Measurements from ENCODE around the gene ITGA11. TPM values are rescaled to one million over a fixed set of nuclear protein-coding genes. Genes with fewer than 3 reads are reported as not detected.

The ITGA11 gene
- total and polyA plus RNA-seq, 2 donors = 0.21 to 0.47 TPM

- H3K4me3 ChIP-seq (ENCODE audit: low read length in 2 of 2) = no peak overlapping the region
- 81% methylated on average over 6 of the region's 6 CpGs for WGBS
- no peak overlapping the region for H3K27ac ChIP-seq (ENCODE audit: low read depth in 1 of 2, low read length in 1 of 2)
- peak in 1 of 9 donors; percentile 32 for DNase-seq (ENCODE audit: low read depth in 6 of 9, low spot score in 9 of 9)
- H3K36me3 ChIP-seq (ENCODE audit: control insufficient read depth in 2 of 2, insufficient read depth in 2 of 2, low read length in 1 of 2) = no peaks in the 10 kb centered on the region
- H3K9me3 ChIP-seq (ENCODE audit: control insufficient read depth in 2 of 2, insufficient read depth in 1 of 2, low read length in 1 of 2) = no peaks in the 10 kb centered on the region
- H3K27me3 ChIP-seq (ENCODE audit: control insufficient read depth in 2 of 2, insufficient read depth in 1 of 2, low read length in 1 of 2) = no peaks in the 10 kb centered on the region
- no peaks in the 10 kb centered on the region for H3K4me1 ChIP-seq (ENCODE audit: control insufficient read depth in 2 of 2, insufficient read depth in 2 of 2, low read length in 2 of 2)
These were observed 16.3 kb downstream of the ITGA11 start for GRCh38 chr15:68415501-68416157.

DNA sequence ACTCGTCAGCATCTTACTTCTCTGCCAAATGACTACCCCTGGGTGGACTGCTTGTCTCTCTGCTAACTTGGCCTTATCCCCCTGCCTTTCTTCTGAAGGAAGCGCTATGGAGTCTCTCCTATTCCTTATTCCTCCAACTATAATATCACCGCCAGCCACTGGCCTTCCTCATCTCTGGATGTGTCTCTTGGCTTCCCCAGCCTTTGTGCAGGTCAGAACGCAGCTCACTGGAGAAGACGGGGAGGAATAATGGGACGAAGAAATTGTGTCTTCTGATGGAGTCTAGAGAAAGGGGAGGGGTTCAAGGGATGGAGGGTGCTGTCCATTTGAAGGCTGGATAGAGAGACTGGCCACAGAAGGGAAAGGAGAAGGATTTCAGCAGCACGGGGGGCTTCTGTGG is 16.9 kb downstream of the ITGA11 start:
- no peak overlapping the region for H3K27ac ChIP-seq (ENCODE audit: low read depth in 1 of 2, low read length in 1 of 2)
- DNase-seq (ENCODE audit: low read depth in 6 of 9, low spot score in 9 of 9) = no peak
- no peaks in the 10 kb centered on the region for H3K36me3 ChIP-seq (ENCODE audit: control insufficient read depth in 2 of 2, insufficient read depth in 2 of 2, low read length in 1 of 2)
- WGBS = 94% methylated on average over 7 of the region's 7 CpGs
- H3K4me1 ChIP-seq (ENCODE audit: control insufficient read depth in 2 of 2, insufficient read depth in 2 of 2, low read length in 2 of 2) = no peaks in the 10 kb centered on the region
- H3K4me3 ChIP-seq (ENCODE audit: low read length in 2 of 2) = no peak overlapping the region
- H3K9me3 ChIP-seq (ENCODE audit: control insufficient read depth in 2 of 2, insufficient read depth in 1 of 2, low read length in 1 of 2) = no peaks in the 10 kb centered on the region
- no peaks in the 10 kb centered on the region for H3K27me3 ChIP-seq (ENCODE audit: control insufficient read depth in 2 of 2, insufficient read depth in 1 of 2, low read length in 1 of 2)

DNA sequence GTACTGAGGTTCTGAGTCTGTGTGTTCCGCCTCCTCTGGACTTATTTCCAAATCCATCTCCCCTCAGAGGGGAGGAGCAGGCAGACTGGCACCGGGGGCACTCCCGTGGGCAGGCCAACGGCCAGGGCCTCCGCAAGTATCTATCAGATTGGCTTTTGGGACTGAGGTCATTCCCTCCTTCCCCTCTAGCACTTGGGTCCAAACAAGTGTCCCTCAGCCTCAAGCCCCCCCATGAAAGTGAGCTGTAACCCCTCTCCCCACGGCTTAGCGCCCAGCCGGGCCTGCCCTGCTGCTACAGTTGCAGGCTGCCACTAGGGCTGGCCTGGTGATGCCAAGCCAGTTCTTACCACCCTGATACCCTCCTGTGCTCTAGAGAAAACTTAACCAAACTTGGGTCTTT is 17.4 kb downstream of the ITGA11 start:
- Histone ChIP-seq H3K4me1 (ENCODE audit: control insufficient read depth in 2 of 2, insufficient read depth in 2 of 2, low read length in 2 of 2) (no peaks in the 10 kb centered on the region), H3K27me3 (ENCODE audit: control insufficient read depth in 2 of 2, insufficient read depth in 1 of 2, low read length in 1 of 2) (no peaks in the 10 kb centered on the region), H3K4me3 (ENCODE audit: low read length in 2 of 2) (no peak overlapping the region), H3K27ac (ENCODE audit: low read depth in 1 of 2, low read length in 1 of 2) (no peak overlapping the region), H3K9me3 (ENCODE audit: control insufficient read depth in 2 of 2, insufficient read depth in 1 of 2, low read length in 1 of 2) (no peaks in the 10 kb centered on the region), H3K36me3 (ENCODE audit: control insufficient read depth in 2 of 2, insufficient read depth in 2 of 2, low read length in 1 of 2) (no peaks in the 10 kb centered on the region)
- no peak for DNase-seq (ENCODE audit: low read depth in 6 of 9, low spot score in 9 of 9)
- WGBS = 96% methylated on average over 8 of the region's 8 CpGs

GRCh38 chr15:68414206-68414555 is 17.8 kb downstream of the ITGA11 start:
- no peak for DNase-seq (ENCODE audit: low read depth in 6 of 9, low spot score in 9 of 9)
- no peak overlapping the region for H3K27ac ChIP-seq (ENCODE audit: low read depth in 1 of 2, low read length in 1 of 2)
- 86% methylated on average over 3 of the region's 3 CpGs for WGBS

DNA sequence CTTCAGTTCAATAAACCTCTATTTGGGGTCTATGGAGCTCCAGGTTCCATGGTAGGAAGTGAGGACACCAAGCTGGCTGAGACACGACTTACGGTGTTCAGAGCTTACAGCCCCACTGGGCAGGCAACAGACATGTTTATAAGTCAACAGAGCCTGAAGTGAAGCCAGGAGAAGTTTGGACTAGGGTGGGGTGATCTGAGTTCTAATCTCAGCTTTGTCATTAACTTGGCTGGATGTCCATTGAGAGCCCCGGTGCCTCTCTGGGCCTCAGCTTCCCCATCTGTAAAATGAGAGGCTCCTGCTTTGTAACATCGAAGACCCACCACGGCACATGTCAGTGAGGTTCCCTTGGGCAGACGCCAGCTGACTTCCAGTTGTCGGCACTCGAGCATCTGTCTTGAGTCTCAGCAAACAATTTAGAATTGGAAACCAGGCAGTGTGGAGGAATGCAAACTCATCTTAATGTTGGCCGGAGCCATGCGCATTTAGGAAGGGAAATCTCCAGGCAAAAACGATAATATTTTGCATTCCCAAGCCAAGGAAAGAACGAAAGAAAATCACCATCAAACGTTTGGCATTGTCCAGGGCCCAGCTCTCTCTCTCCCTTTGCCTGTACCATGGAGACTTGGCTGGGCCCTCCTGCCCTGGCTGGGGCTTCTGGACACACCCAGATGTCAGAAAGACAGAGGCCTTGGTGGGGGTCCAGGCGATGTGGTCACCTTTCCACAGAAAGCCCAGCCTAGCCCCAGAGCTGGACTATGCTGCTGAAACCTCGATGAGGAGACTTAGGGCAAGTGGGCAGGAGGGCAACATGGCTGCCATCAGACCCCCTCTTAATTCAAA is 18.4 kb downstream of the ITGA11 start:
- Histone ChIP-seq H3K4me1 (ENCODE audit: control insufficient read depth in 2 of 2, insufficient read depth in 2 of 2, low read length in 2 of 2) (no peaks in the 10 kb centered on the region), H3K27ac (ENCODE audit: low read depth in 1 of 2, low read length in 1 of 2) (no peak overlapping the region), H3K4me3 (ENCODE audit: low read length in 2 of 2) (no peak overlapping the region), H3K9me3 (ENCODE audit: control insufficient read depth in 2 of 2, insufficient read depth in 1 of 2, low read length in 1 of 2) (no peaks in the 10 kb centered on the region), H3K36me3 (ENCODE audit: control insufficient read depth in 2 of 2, insufficient read depth in 2 of 2, low read length in 1 of 2) (no peaks in the 10 kb centered on the region), H3K27me3 (ENCODE audit: control insufficient read depth in 2 of 2, insufficient read depth in 1 of 2, low read length in 1 of 2) (no peaks in the 10 kb centered on the region)
- no peak for DNase-seq (ENCODE audit: low read depth in 6 of 9, low spot score in 9 of 9)
- WGBS = 96% methylated on average over 15 of the region's 15 CpGs

More at GRCh38 chr15:68414206-68414555, 17.8 kb downstream of the ITGA11 start:
- Histone ChIP-seq H3K27me3 (ENCODE audit: control insufficient read depth in 2 of 2, insufficient read depth in 1 of 2, low read length in 1 of 2) (no peaks in the 10 kb centered on the region), H3K9me3 (ENCODE audit: control insufficient read depth in 2 of 2, insufficient read depth in 1 of 2, low read length in 1 of 2) (no peaks in the 10 kb centered on the region), H3K4me3 (ENCODE audit: low read length in 2 of 2) (no peak overlapping the region), H3K36me3 (ENCODE audit: control insufficient read depth in 2 of 2, insufficient read depth in 2 of 2, low read length in 1 of 2) (no peaks in the 10 kb centered on the region), H3K4me1 (ENCODE audit: control insufficient read depth in 2 of 2, insufficient read depth in 2 of 2, low read length in 2 of 2) (no peaks in the 10 kb centered on the region)

DNA sequence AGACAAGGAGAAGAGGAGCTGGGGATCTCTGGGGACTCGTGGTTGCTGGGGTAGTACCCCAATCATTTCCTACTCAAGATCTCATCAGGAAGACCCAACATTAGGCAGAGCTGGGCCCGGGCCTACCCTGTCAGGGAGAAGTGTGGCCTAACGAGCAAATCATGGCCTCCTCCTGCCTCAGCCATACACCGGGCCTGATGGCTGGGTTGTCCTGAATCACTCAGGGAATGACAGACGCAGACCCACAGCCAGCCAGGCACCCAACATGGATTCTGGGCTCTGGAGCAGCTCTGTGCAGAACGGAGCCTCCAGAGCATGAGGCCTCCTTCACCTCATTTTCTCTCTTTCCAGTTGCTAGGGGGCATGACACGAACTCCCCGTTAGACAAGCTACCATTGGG is 19.7 kb downstream of the ITGA11 start:
- Histone ChIP-seq H3K27ac (ENCODE audit: low read depth in 1 of 2, low read length in 1 of 2) (no peak overlapping the region), H3K36me3 (ENCODE audit: control insufficient read depth in 2 of 2, insufficient read depth in 2 of 2, low read length in 1 of 2) (no peaks in the 10 kb centered on the region), H3K4me3 (ENCODE audit: low read length in 2 of 2) (no peak overlapping the region), H3K9me3 (ENCODE audit: control insufficient read depth in 2 of 2, insufficient read depth in 1 of 2, low read length in 1 of 2) (no peaks in the 10 kb centered on the region), H3K4me1 (ENCODE audit: control insufficient read depth in 2 of 2, insufficient read depth in 2 of 2, low read length in 2 of 2) (no peaks in the 10 kb centered on the region), H3K27me3 (ENCODE audit: control insufficient read depth in 2 of 2, insufficient read depth in 1 of 2, low read length in 1 of 2) (no peaks in the 10 kb centered on the region)
- 96% methylated on average over 8 of the region's 8 CpGs for WGBS
- DNase-seq (ENCODE audit: low read depth in 6 of 9, low spot score in 9 of 9) = no peak

DNA sequence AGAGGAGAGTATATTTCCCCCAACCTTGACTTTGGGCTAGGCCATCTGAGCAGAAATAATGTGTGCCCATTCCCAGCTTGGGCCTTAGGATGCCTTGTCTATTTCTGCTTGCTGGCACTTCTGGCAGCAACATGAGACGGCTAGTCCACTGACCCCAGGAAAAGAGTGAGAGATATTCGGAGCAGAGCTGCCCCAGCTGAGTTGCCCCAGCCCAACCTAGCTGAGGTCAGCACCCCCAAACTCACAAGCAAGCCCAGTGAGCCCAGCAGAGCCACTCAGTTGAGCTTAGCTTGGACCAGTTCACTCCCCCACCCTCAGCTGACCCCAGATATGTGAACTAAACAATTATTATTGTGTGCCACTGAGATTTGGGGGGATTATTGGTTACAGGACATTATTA is 20.2 kb downstream of the ITGA11 start:
- H3K4me1 ChIP-seq (ENCODE audit: control insufficient read depth in 2 of 2, insufficient read depth in 2 of 2, low read length in 2 of 2) = no peaks in the 10 kb centered on the region
- no peak overlapping the region for H3K27ac ChIP-seq (ENCODE audit: low read depth in 1 of 2, low read length in 1 of 2)
- H3K4me3 ChIP-seq (ENCODE audit: low read length in 2 of 2) = no peak overlapping the region
- WGBS = 96% methylated on average over 2 of the region's 2 CpGs
- DNase-seq (ENCODE audit: low read depth in 6 of 9, low spot score in 9 of 9) = no peak
- no peaks in the 10 kb centered on the region for H3K27me3 ChIP-seq (ENCODE audit: control insufficient read depth in 2 of 2, insufficient read depth in 1 of 2, low read length in 1 of 2)
- H3K9me3 ChIP-seq (ENCODE audit: control insufficient read depth in 2 of 2, insufficient read depth in 1 of 2, low read length in 1 of 2) = no peaks in the 10 kb centered on the region
- H3K36me3 ChIP-seq (ENCODE audit: control insufficient read depth in 2 of 2, insufficient read depth in 2 of 2, low read length in 1 of 2) = no peaks in the 10 kb centered on the region

GRCh38 chr15:68411343-68411675 is 20.7 kb downstream of the ITGA11 start:
- Histone ChIP-seq H3K4me3 (ENCODE audit: low read length in 2 of 2) (no peak overlapping the region), H3K9me3 (ENCODE audit: control insufficient read depth in 2 of 2, insufficient read depth in 1 of 2, low read length in 1 of 2) (no peaks in the 10 kb centered on the region), H3K4me1 (ENCODE audit: control insufficient read depth in 2 of 2, insufficient read depth in 2 of 2, low read length in 2 of 2) (no peaks in the 10 kb centered on the region), H3K27ac (ENCODE audit: low read depth in 1 of 2, low read length in 1 of 2) (no peak overlapping the region), H3K27me3 (ENCODE audit: control insufficient read depth in 2 of 2, insufficient read depth in 1 of 2, low read length in 1 of 2) (no peaks in the 10 kb centered on the region), H3K36me3 (ENCODE audit: control insufficient read depth in 2 of 2, insufficient read depth in 2 of 2, low read length in 1 of 2) (no peaks in the 10 kb centered on the region)
- DNase-seq (ENCODE audit: low read depth in 6 of 9, low spot score in 9 of 9) = no peak
- WGBS = 97% methylated on average over 4 of the region's 4 CpGs

GRCh38 chr15:68410466-68411342 is 21.3 kb downstream of the ITGA11 start:
- Histone ChIP-seq H3K27ac (ENCODE audit: low read depth in 1 of 2, low read length in 1 of 2) (no peak overlapping the region), H3K27me3 (ENCODE audit: control insufficient read depth in 2 of 2, insufficient read depth in 1 of 2, low read length in 1 of 2) (no peaks in the 10 kb centered on the region), H3K4me1 (ENCODE audit: control insufficient read depth in 2 of 2, insufficient read depth in 2 of 2, low read length in 2 of 2) (no peaks in the 10 kb centered on the region), H3K9me3 (ENCODE audit: control insufficient read depth in 2 of 2, insufficient read depth in 1 of 2, low read length in 1 of 2) (no peaks in the 10 kb centered on the region), H3K36me3 (ENCODE audit: control insufficient read depth in 2 of 2, insufficient read depth in 2 of 2, low read length in 1 of 2) (no peaks in the 10 kb centered on the region), H3K4me3 (ENCODE audit: low read length in 2 of 2) (no peak overlapping the region)
- no peak for DNase-seq (ENCODE audit: low read depth in 6 of 9, low spot score in 9 of 9)
- 96% methylated on average over 8 of the region's 8 CpGs for WGBS

Data from thymus (tissue), 11 donors.